Kidney tubule cell (primary cell): ENCODE results near the gene NACA.

ENCODE experiments used
- DNase-seq: peaks from one replicate; pipeline ENCODE4 v3.0.0-alpha.2; 2018; ENCODE audit warnings: low spot score

Gene NACA

GRCh38 chr12:56687223-56688128, 37.6 kb downstream of the NACA start:
- peak; percentile 57 for DNase-seq

GRCh38 chr12:56684745-56685359, 40.2 kb downstream of the NACA start:
- peak; percentile 28 for DNase-seq

GRCh38 chr12:56682323-56682722, 42.8 kb downstream of the NACA start:
- DNase-seq: no peak

- DNase-seq: no peak
Measured at GRCh38 chr12:56679883-56680575, 45.1 kb downstream of the NACA start.

- no peak for DNase-seq
Measured at GRCh38 chr12:56678852-56679251, 46.2 kb downstream of the NACA start.

- no peak for DNase-seq
Measured at GRCh38 chr12:56677680-56678079, 47.4 kb downstream of the NACA start.

GRCh38 chr12:56676851-56677580, 48.1 kb downstream of the NACA start:
- no peak for DNase-seq

- DNase-seq: no peak
Measured at GRCh38 chr12:56671608-56672007, 53.5 kb downstream of the NACA start.

- no peak for DNase-seq
Measured at GRCh38 chr12:56670836-56671235, 54.3 kb downstream of the NACA start.

- DNase-seq: no peak
Measured at GRCh38 chr12:56668197-56668457, 57.0 kb downstream of the NACA start.
